GM19467 (cell line): ENCODE measurements around the gene MAP3K20.
"Not testable (repeated sequence)": the region's sequence is repeated elsewhere in the genome, so short reads cannot be mapped to it uniquely, and the experiment has no call there.

Source experiments
- ATAC-seq: cut with Tn5 transposase; IDR thresholded peaks from one replicate; pipeline ENCODE4 v1.9.1; 2021; ENCODE audit warnings: mild to moderate bottlenecking, moderate library complexity; ENCODE audit not compliant: unreplicated experiment

Gene MAP3K20

GRCh38 chr2:173193925-173194324 is 118.3 kb downstream of the MAP3K20 start:
- ATAC-seq: no peak

DNA sequence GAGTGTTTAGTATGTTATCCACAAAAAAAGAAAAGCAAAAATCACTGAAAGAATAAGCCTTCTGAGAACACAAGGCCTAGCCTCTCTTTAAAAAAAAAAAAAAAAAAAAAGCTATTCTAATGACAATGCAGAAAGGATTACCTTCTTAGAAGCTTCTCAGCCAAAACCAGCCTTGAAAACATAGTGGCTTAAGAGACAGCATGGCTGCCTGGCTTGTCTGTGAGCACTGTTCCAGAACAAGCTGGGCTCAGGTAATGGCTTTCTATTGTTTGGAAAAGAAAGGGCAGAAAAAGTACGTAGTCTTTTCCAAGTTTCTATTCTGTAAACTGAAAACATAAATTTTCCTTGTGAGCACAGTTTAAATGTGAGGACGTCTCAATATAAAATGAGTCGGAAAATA is 119.5 kb downstream of the MAP3K20 start:
- ATAC-seq: no peak

- no peak for ATAC-seq
Observed at GRCh38 chr2:173196080-173196479, 120.4 kb downstream of the MAP3K20 start.

GRCh38 chr2:173196638-173197037 is 121.0 kb downstream of the MAP3K20 start:
- no peak for ATAC-seq

DNA sequence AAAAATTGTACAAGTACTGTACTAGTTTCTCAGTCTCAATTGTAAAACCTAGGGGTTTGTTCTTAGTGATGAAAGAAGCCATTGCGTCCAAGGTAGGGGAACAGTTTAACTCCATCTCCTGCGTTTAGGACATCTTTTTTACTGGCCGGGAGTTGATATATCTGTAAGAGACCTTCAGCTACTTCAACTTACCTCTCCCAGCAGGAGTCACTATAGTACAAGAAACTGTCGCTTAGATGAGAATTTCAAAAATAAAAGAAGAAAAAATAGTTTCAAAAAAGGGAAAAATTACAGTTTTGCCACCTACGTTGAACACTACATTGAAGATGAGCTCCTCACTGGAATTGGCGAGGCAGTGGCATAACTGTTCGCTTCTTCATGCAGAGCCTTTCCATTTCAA is 122.7 kb downstream of the MAP3K20 start:
- no peak for ATAC-seq

- ATAC-seq: no peak
Observed at GRCh38 chr2:173199294-173199693, 123.6 kb downstream of the MAP3K20 start.

GRCh38 chr2:173202570-173202969 is 126.9 kb downstream of the MAP3K20 start:
- ATAC-seq: no peak

- ATAC-seq: no peak
Observed at GRCh38 chr2:173204316-173204715, 128.7 kb downstream of the MAP3K20 start.

DNA sequence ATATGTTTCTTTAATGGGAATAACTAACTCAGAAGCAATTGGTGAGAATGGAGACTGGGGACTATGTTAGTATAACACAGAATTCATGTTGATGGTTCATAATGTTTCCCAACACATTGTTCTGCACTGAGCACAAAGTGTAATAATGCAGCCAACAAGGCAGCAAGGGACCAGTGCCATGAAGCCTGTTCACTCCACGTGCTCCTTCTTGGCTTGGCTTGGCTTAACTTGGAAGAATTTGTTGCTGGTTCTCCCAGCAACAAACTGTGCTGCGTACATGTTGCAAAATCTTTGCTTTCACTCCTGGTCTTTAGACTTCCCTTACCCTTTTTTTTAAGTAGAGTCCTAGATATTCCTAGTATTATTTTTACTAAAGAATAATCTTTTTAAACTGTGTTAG is 129.7 kb downstream of the MAP3K20 start:
- ATAC-seq: no peak

GRCh38 chr2:173207124-173207523 is 131.5 kb downstream of the MAP3K20 start:
- not testable (repeated sequence) for ATAC-seq

DNA sequence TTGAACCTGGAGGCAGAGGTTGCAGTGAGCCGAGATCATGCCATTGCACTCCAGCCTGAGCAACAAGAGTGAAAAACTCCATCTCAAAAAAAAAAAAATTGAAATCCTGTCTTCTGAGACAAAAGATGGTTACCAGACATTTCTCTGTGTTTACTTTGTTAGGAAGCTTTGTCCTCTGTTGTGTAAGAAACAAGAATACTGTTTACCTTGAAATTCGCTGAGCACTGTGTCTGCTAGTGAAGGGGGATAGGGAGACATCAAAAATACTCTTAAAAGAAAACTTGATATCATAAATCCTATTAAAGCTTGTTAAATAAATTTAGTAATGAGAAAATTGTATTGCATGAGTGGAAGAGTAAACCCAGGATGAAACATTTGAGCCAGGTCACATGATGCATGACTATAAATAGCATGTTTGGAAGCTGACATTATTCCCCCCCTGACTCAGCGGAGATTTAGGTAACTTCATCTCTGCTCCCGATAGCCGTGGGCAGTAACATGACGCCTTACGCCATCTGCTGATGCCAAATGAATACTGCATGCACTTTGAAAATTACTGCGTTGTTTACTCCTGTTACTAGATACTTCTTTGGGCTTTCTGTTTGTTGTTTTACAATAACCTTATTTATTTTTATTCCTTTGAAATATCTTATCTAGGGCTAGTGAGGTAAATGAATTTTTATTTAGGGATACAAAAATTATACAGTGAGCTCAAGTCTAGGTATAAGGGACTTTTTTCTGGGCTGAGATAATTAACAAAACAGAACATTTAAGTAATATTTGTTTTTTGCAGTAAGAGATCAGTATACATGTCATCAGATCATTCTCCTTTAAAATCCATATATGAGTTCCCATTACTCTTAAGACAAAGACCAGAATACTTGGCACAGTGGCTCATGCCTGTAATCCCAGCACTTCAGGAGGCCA is 134.9 kb downstream of the MAP3K20 start:
- ATAC-seq: no peak

- ATAC-seq: no peak
Observed at GRCh38 chr2:173213181-173213580, 137.5 kb downstream of the MAP3K20 start.

DNA sequence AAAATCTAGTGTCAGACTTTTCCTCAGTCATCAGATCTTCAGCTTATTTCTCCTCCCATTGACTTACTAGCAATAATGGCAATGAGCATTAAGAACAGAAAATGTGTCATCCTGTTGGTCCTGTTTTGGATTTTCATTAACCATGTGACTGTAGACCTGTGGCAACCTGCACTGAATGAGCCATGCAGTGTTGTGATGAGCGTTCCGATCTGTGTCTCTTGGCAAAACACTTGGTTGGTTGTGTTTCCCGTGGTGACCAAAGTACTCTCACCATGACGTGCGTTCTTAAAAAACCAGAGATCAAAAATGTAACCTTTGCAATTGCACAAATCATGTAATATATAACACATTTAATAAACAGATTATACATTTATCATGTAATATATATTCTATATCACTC is 138.6 kb downstream of the MAP3K20 start:
- no peak for ATAC-seq

GRCh38 chr2:173215316-173215715 is 139.7 kb downstream of the MAP3K20 start:
- no peak for ATAC-seq

DNA sequence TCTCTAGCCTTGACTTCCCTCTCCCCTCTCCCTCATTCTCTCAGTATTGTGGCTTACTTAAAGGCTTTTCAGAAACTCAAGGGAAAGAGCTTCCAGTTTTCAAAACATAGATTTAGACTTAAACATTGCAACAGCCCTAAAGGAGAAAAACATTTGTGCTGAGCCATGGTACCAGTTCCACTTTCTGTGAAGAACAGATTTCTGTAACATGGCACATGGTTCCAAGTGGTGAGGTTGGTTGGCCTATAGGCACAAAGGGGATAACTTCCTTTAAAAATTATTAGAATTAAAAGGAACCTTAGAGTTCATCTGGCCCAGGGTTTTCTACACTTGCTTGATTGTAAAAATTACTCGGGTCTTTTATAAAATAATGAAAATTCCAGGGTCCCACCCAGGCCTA is 140.4 kb downstream of the MAP3K20 start:
- ATAC-seq: no peak

- no peak for ATAC-seq
Observed at GRCh38 chr2:173216668-173217067, 141.0 kb downstream of the MAP3K20 start.

DNA sequence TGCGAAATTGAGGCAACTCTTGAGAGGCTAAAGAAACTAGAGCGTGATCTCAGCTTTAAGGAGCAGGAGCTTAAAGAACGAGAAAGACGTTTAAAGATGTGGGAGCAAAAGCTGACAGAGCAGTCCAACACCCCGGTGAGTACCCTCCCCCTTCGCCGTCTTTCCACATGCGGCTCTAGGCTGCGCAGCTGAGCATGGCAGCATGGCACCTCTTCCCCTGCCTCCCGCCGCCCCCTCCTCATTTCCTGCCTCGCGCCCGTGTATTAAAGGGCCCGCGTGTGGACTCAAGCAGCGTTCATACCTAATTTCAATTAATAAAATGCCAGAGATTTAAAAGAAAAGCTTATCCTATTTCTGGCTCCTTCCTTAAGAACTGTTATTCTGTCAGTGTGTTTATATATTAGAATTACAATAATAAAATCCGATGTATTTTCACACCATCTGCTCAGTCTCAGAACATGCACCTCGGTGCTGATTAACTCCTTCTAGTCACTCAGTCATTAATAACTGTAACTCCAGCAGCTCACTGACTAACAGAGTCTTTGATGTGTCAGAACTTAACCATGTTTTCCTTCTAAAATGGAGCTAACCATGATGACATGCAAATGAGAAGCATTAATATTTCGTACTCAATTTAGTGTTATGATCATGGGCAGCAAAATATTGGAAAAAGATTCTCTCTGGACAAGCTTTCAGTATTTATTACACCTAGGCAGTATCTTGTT is 141.6 kb downstream of the MAP3K20 start:
- ATAC-seq: no peak

- ATAC-seq: no peak
Observed at GRCh38 chr2:173218326-173219056, 142.8 kb downstream of the MAP3K20 start.

- ATAC-seq: no peak
Observed at GRCh38 chr2:173221132-173221695, 145.6 kb downstream of the MAP3K20 start.

- ATAC-seq: no peak
Observed at GRCh38 chr2:173221937-173222594, 146.4 kb downstream of the MAP3K20 start.

GRCh38 chr2:173223871-173224270 is 148.2 kb downstream of the MAP3K20 start:
- no peak for ATAC-seq
